Tibial artery (tissue), 4 donors: ENCODE results near the gene GFPT1.

Source experiments
- DNase-seq, 2 donors: peaks; one replicate each; pipeline ENCODE4 v3.0.0-alpha.2; 2019
- H3K27ac ChIP-seq, 2 donors: fragments of 200-600 bp; sonication (generic) in 1 of 2; 1 replicate in 1 of 2; 2 replicates in 1 of 2; pipeline ENCODE4 v1.5.1; 2018 to 2019; ENCODE audit warnings: mild to moderate bottlenecking in 1 of 2
- H3K27me3 ChIP-seq, 2 donors: fragments of 200-600 bp; sonication (generic) in 1 of 2; one replicate each; pipeline versions ENCODE4 v1.5.1 to v1.6.0; 2016 to 2019
- H3K36me3 ChIP-seq, 3 donors: fragments of 200-600 bp; sonication (generic) in 2 of 3; one replicate each; pipeline ENCODE4 v1.5.1; 2016 to 2019; ENCODE audit warnings: mild to moderate bottlenecking in 2 of 3
- H3K4me1 ChIP-seq, 4 donors: fragments of 200-600 bp; sonication (generic) in 2 of 4; 1 replicate in 3 of 4; 2 replicates in 1 of 4; pipeline ENCODE4 v1.5.1; 2016 to 2019
- H3K4me3 ChIP-seq, 2 donors: fragments of 200-600 bp; sonication (generic) in 1 of 2; 1 replicate in 1 of 2; 2 replicates in 1 of 2; pipeline ENCODE4 v1.5.1; 2018 to 2019; ENCODE audit warnings: mild to moderate bottlenecking in 2 of 2
- H3K9me3 ChIP-seq, 3 donors: fragments of 200-600 bp; sonication (generic) in 1 of 3; one replicate each; pipeline ENCODE4 v1.5.1; 2016 to 2019
- CTCF ChIP-seq, 2 experiments: fragments of 200-600 bp in 1 of 2; fragments of 450-650 bp in 1 of 2; IDR thresholded peaks; one replicate each; pipeline ENCODE4 v1.5.1; 2017 to 2019; ENCODE audit warnings: antibody characterized with exemption in 2 of 2, mild to moderate bottlenecking in 1 of 2, moderate library complexity in 1 of 2
- intact Hi-C: fragments of 100-400 bp; cut with DNase I; formaldehyde crosslinking; loops from one replicate; pipeline ENCODE4 v1.15.0; 2023; ENCODE audit warnings: low total_unique reads

Gene GFPT1

GRCh38 chr2:69272803-69273471 is 114.1 kb downstream of the GFPT1 start:
- H3K9me3 ChIP-seq, result no peaks in the 10 kb centered on the region
- H3K27me3 ChIP-seq, result no peaks in the 10 kb centered on the region
- TF ChIP-seq CTCF (IDR thresholded peaks at IDR 0.05), result no peak
- H3K4me1 ChIP-seq, result peaks cover 0 to 28% (median 13%) of the 10 kb centered on the region in 4 donors
- no peak for DNase-seq
- no peak overlapping the region for H3K27ac ChIP-seq
- H3K36me3 ChIP-seq, result no peaks in the 10 kb centered on the region
- intact Hi-C loops, result no loop called here
- no peak overlapping the region for H3K4me3 ChIP-seq

- TF ChIP-seq CTCF (IDR thresholded peaks at IDR 0.05), result no peak
- no peaks in the 10 kb centered on the region for H3K36me3 ChIP-seq
- intact Hi-C loops, result no loop called here
These were observed 115.2 kb downstream of the GFPT1 start for GRCh38 chr2:69271831-69272257.

More at GRCh38 chr2:69271831-69272257, 115.2 kb downstream of the GFPT1 start:
- H3K27ac ChIP-seq, result no peak overlapping the region
- peaks cover 0 to 28% (median 13%) of the 10 kb centered on the region in 4 donors for H3K4me1 ChIP-seq
- H3K27me3 ChIP-seq, result no peaks in the 10 kb centered on the region
- no peaks in the 10 kb centered on the region for H3K9me3 ChIP-seq
- no peak overlapping the region for H3K4me3 ChIP-seq
- peak in 1 of 2 donors; percentile 34 for DNase-seq
